NCI-H748 (cell line): ENCODE measurements around the gene AS3MT.
"Not testable (repeated sequence)": the region's sequence is repeated elsewhere in the genome, so short reads cannot be mapped to it uniquely, and the experiment has no call there.

Source experiments
- DNase-seq: peaks from one replicate; lab custom pipeline; 2025; ENCODE audit not compliant: unreplicated experiment; lab: John Stamatoyannopoulos, UW

The AS3MT gene

GRCh38 chr10:102869258-102870198, at the start of gene AS3MT:
AS3MT (plus strand) TSS chr10:102869470; CDS start chr10:102869593, 123 bp downstream.
- DNase-seq: peak; percentile 74

- not testable (repeated sequence) for DNase-seq
These were observed 49.3 kb upstream of the AS3MT start for GRCh38 chr10:102820008-102820407.

GRCh38 chr10:102822222-102822621, 47.0 kb upstream of the AS3MT start:
- DNase-seq: no peak

GRCh38 chr10:102824664-102825063, 44.6 kb upstream of the AS3MT start:
- DNase-seq: no peak

- DNase-seq: no peak
These were observed 43.0 kb upstream of the AS3MT start for GRCh38 chr10:102826148-102826796.

- no peak for DNase-seq
These were observed 41.7 kb upstream of the AS3MT start for GRCh38 chr10:102827597-102827975.

- no peak for DNase-seq
These were observed 37.8 kb upstream of the AS3MT start for GRCh38 chr10:102831322-102832071.

GRCh38 chr10:102832248-102832647, 37.0 kb upstream of the AS3MT start:
- no peak for DNase-seq

- no peak for DNase-seq
These were observed 36.3 kb upstream of the AS3MT start for GRCh38 chr10:102832987-102833386.

- DNase-seq: no peak
These were observed 35.1 kb upstream of the AS3MT start for GRCh38 chr10:102834143-102834542.

- peak; percentile 68 for DNase-seq
These were observed 34.2 kb upstream of the AS3MT start for GRCh38 chr10:102835007-102835482.

- DNase-seq: no peak
These were observed 32.0 kb upstream of the AS3MT start, which contains the start of gene CYP17A1 for GRCh38 chr10:102837230-102837721. CYP17A1 (minus strand) TSS chr10:102837413; CDS start chr10:102837361, 52 bp downstream.

- DNase-seq: not testable (repeated sequence)
These were observed 30.9 kb upstream of the AS3MT start for GRCh38 chr10:102838276-102838927.

- DNase-seq: no peak
These were observed 27.4 kb upstream of the AS3MT start for GRCh38 chr10:102841827-102842345.

- DNase-seq: not testable (repeated sequence)
These were observed 26.1 kb upstream of the AS3MT start for GRCh38 chr10:102843139-102843538.

GRCh38 chr10:102844190-102844776, 25.0 kb upstream of the AS3MT start:
- not testable (repeated sequence) for DNase-seq

GRCh38 chr10:102845352-102845902, 23.8 kb upstream of the AS3MT start:
- DNase-seq: no peak

GRCh38 chr10:102850025-102850518, 19.2 kb upstream of the AS3MT start:
- DNase-seq: no peak

GRCh38 chr10:102853237-102853636, 16.0 kb upstream of the AS3MT start:
- DNase-seq: not testable (repeated sequence)
